Neural cell (in vitro differentiated cells): ENCODE data around the gene TSKS.

ENCODE experiments used
- CTCF ChIP-seq: fragments of 450-650 bp; IDR thresholded peaks from 2 replicates; pipeline ENCODE4 v1.5.1; 2014; ENCODE audit warnings: antibody characterized with exemption, mild to moderate bottlenecking, moderate library complexity; ENCODE audit not compliant: poor library complexity, severe bottlenecking
- EP300 ChIP-seq: fragments of 450-650 bp; conservative IDR thresholded peaks from 2 replicates; pipeline ENCODE4 v1.6.1; 2014; ENCODE audit warnings: antibody characterized with exemption, mild to moderate bottlenecking, moderate library complexity; ENCODE audit not compliant: poor library complexity, severe bottlenecking
- EZH2 ChIP-seq: fragments of 200-600, 300-800 bp; shearing (Covaris generic), sonication (generic); IDR thresholded peaks from 2 replicates; pipeline ENCODE4 v1.6.1; 2014; ENCODE audit warnings: antibody characterized with exemption, low read length, borderline replicate concordance, mild to moderate bottlenecking; ENCODE audit not compliant: insufficient read depth, poor library complexity, severe bottlenecking
- MXI1 ChIP-seq: fragments of 450-650 bp; conservative IDR thresholded peaks from 2 replicates; pipeline ENCODE4 v1.6.1; 2014; ENCODE audit warnings: antibody characterized with exemption, mild to moderate bottlenecking; ENCODE audit not compliant: poor library complexity, severe bottlenecking
- POLR2AphosphoS5 ChIP-seq: IDR thresholded peaks from 2 replicates; pipeline ENCODE4 v1.6.1; 2012
- RAD21 ChIP-seq: fragments of 450-650 bp; conservative IDR thresholded peaks from 2 replicates; pipeline ENCODE4 v1.6.1; 2014; ENCODE audit warnings: antibody characterized with exemption, mild to moderate bottlenecking, moderate library complexity
- REST ChIP-seq: IDR thresholded peaks from 2 replicates; pipeline ENCODE4 v1.6.1; 2012; ENCODE audit warnings: borderline replicate concordance
- SMC3 ChIP-seq: fragments of 450-650 bp; conservative IDR thresholded peaks from 2 replicates; pipeline ENCODE4 v1.6.1; 2014; ENCODE audit warnings: antibody characterized with exemption, mild to moderate bottlenecking, moderate library complexity; ENCODE audit not compliant: poor library complexity

- no peak for TF ChIP-seq RAD21
- no peak for TF ChIP-seq EZH2
- no peak for TF ChIP-seq CTCF
- no peak for TF ChIP-seq MXI1
- no peak for TF ChIP-seq POLR2AphosphoS5
- TF ChIP-seq EP300: no peak
- no peak for TF ChIP-seq SMC3
- no peak for TF ChIP-seq REST
These were observed 37.7 kb upstream of the TSKS start for GRCh38 chr19:49800771-49801170.
